ENCODE results near the gene ATP6V1E1. TPM values are rescaled to one million over a fixed set of nuclear protein-coding genes. Genes with fewer than 3 reads are reported as not detected.
A peak's percentile ranks its signal among the peaks of the same experiment; 100 is the strongest.

The ATP6V1E1 gene
- total and polyA plus RNA-seq, 9 of the 15 experiments (the other 6 are each of a cell fraction or from before 2014, with no cell fraction given): 122 to 249 (median 179) TPM

GRCh38 chr22:17628406-17629172 is at the start of gene ATP6V1E1 (continued):
- TF ChIP-seq, protein P1, sequence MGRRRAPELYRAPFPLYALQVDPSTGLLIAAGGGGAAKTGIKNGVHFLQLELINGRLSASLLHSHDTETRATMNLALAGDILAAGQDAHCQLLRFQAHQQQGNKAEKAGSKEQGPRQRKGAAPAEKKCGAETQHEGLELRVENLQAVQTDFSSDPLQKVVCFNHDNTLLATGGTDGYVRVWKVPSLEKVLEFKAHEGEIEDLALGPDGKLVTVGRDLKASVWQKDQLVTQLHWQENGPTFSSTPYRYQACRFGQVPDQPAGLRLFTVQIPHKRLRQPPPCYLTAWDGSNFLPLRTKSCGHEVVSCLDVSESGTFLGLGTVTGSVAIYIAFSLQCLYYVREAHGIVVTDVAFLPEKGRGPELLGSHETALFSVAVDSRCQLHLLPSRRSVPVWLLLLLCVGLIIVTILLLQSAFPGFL (CRISPR knock-in tag; IDR thresholded peaks at IDR 0.05): peak; percentile 74; the same call in 1 of the 2 replicates
- TF ChIP-seq ZKSCAN3 (CRISPR knock-in tag; IDR thresholded peaks at IDR 0.05) (no peak), SMAD1 (IDR thresholded peaks at IDR 0.05; ENCODE audit: low read depth, low read length, partially characterized antibody) (peak; percentile 60), NFE2 (IDR thresholded peaks at IDR 0.05; ENCODE audit: low read depth) (no peak), HEY1 (CRISPR knock-in tag; IDR thresholded peaks at IDR 0.05; ENCODE audit: borderline replicate concordance) (peak; percentile 71), EGR1 (conservative IDR thresholded peaks at IDR 0.05) (no peak), MEF2D (tag; conservative IDR thresholded peaks at IDR 0.05; ENCODE audit: low read depth) (no peak), FOXP1 (CRISPR knock-in tag; IDR thresholded peaks at IDR 0.05) (no peak), ZNF217 (CRISPR knock-in tag; IDR thresholded peaks at IDR 0.05) (no peak), ATF3 (IDR thresholded peaks at IDR 0.05) (no peak), ATF3 (CRISPR knock-in tag; conservative IDR thresholded peaks at IDR 0.05) (no peak)
- TF ChIP-seq, protein P2, sequence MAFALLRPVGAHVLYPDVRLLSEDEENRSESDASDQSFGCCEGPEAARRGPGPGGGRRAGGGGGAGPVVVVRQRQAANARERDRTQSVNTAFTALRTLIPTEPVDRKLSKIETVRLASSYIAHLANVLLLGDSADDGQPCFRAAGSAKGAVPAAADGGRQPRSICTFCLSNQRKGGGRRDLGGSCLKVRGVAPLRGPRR (CRISPR knock-in tag; IDR thresholded peaks at IDR 0.05): no peak
- TF ChIP-seq, protein P3, sequence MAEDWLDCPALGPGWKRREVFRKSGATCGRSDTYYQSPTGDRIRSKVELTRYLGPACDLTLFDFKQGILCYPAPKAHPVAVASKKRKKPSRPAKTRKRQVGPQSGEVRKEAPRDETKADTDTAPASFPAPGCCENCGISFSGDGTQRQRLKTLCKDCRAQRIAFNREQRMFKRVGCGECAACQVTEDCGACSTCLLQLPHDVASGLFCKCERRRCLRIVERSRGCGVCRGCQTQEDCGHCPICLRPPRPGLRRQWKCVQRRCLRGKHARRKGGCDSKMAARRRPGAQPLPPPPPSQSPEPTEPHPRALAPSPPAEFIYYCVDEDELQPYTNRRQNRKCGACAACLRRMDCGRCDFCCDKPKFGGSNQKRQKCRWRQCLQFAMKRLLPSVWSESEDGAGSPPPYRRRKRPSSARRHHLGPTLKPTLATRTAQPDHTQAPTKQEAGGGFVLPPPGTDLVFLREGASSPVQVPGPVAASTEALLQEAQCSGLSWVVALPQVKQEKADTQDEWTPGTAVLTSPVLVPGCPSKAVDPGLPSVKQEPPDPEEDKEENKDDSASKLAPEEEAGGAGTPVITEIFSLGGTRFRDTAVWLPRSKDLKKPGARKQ (CRISPR knock-in tag; IDR thresholded peaks at IDR 0.05): no peak
- TF ChIP-seq, protein P4, sequence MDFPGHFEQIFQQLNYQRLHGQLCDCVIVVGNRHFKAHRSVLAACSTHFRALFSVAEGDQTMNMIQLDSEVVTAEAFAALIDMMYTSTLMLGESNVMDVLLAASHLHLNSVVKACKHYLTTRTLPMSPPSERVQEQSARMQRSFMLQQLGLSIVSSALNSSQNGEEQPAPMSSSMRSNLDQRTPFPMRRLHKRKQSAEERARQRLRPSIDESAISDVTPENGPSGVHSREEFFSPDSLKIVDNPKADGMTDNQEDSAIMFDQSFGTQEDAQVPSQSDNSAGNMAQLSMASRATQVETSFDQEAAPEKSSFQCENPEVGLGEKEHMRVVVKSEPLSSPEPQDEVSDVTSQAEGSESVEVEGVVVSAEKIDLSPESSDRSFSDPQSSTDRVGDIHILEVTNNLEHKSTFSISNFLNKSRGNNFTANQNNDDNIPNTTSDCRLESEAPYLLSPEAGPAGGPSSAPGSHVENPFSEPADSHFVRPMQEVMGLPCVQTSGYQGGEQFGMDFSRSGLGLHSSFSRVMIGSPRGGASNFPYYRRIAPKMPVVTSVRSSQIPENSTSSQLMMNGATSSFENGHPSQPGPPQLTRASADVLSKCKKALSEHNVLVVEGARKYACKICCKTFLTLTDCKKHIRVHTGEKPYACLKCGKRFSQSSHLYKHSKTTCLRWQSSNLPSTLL (IDR thresholded peaks at IDR 0.05): no peak
- TF ChIP-seq, protein P5, sequence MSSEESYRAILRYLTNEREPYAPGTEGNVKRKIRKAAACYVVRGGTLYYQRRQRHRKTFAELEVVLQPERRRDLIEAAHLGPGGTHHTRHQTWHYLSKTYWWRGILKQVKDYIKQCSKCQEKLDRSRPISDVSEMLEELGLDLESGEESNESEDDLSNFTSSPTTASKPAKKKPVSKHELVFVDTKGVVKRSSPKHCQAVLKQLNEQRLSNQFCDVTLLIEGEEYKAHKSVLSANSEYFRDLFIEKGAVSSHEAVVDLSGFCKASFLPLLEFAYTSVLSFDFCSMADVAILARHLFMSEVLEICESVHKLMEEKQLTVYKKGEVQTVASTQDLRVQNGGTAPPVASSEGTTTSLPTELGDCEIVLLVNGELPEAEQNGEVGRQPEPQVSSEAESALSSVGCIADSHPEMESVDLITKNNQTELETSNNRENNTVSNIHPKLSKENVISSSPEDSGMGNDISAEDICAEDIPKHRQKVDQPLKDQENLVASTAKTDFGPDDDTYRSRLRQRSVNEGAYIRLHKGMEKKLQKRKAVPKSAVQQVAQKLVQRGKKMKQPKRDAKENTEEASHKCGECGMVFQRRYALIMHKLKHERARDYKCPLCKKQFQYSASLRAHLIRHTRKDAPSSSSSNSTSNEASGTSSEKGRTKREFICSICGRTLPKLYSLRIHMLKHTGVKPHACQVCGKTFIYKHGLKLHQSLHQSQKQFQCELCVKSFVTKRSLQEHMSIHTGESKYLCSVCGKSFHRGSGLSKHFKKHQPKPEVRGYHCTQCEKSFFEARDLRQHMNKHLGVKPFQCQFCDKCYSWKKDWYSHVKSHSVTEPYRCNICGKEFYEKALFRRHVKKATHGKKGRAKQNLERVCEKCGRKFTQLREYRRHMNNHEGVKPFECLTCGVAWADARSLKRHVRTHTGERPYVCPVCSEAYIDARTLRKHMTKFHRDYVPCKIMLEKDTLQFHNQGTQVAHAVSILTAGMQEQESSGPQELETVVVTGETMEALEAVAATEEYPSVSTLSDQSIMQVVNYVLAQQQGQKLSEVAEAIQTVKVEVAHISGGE (CRISPR knock-in tag; IDR thresholded peaks at IDR 0.05): peak in 1 of 3 experiments; percentile 74; a peak in 2 of 6 replicates
- TF ChIP-seq, protein P6, sequence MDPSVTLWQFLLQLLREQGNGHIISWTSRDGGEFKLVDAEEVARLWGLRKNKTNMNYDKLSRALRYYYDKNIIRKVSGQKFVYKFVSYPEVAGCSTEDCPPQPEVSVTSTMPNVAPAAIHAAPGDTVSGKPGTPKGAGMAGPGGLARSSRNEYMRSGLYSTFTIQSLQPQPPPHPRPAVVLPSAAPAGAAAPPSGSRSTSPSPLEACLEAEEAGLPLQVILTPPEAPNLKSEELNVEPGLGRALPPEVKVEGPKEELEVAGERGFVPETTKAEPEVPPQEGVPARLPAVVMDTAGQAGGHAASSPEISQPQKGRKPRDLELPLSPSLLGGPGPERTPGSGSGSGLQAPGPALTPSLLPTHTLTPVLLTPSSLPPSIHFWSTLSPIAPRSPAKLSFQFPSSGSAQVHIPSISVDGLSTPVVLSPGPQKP (CRISPR knock-in tag; IDR thresholded peaks at IDR 0.05): no peak
